Breast epithelium (tissue), 4 donors: ENCODE data around the gene DDX31. TPM values are rescaled to one million over a fixed set of nuclear protein-coding genes. Genes with fewer than 3 reads are reported as not detected.

Experiments used
- DNase-seq, 2 donors: peaks; one replicate each; pipeline ENCODE4 v3.0.0-alpha.2; 2019; ENCODE audit warnings: low spot score in 2 of 2
- H3K27ac ChIP-seq, 2 donors: fragments of 200-600 bp; sonication (generic) in 1 of 2; one replicate each; pipeline ENCODE4 v1.5.1; 2016 to 2019; ENCODE audit warnings: mild to moderate bottlenecking in 1 of 2
- H3K27me3 ChIP-seq, 2 donors: fragments of 200-600 bp; sonication (generic) in 1 of 2; one replicate each; pipeline versions ENCODE4 v1.5.1 to v1.6.0; 2017 to 2019; ENCODE audit warnings: control low read depth in 1 of 2, mild to moderate bottlenecking in 1 of 2
- H3K36me3 ChIP-seq: fragments of 200-600 bp; one replicate; pipeline ENCODE4 v1.5.1; 2019
- H3K4me1 ChIP-seq, 2 donors: fragments of 200-600 bp; sonication (generic); one replicate each; pipeline ENCODE4 v1.5.1; 2016 to 2019; ENCODE audit warnings: control low read depth in 1 of 2
- H3K4me3 ChIP-seq, 3 donors: fragments of 200-600 bp; sonication (generic); 1 replicate in 2 of 3; 2 replicates in 1 of 3; pipeline ENCODE4 v1.5.1; 2016 to 2019; ENCODE audit warnings: mild to moderate bottlenecking in 3 of 3, moderate library complexity in 2 of 3
- H3K9me3 ChIP-seq, 2 donors: fragments of 200-600 bp; sonication (generic) in 1 of 2; one replicate each; pipeline ENCODE4 v1.5.1; 2016 to 2019; ENCODE audit warnings: control low read depth in 1 of 2
- POLR2A ChIP-seq: fragments of 450-650 bp; IDR thresholded peaks from one replicate; pipeline ENCODE4 v1.6.1; 2016; ENCODE audit warnings: antibody characterized with exemption, mild to moderate bottlenecking, moderate library complexity
- POLR2AphosphoS5 ChIP-seq, 3 donors: sonication (generic); formaldehyde crosslinking; IDR thresholded peaks; one replicate each; pipeline ENCODE4 v1.6.1; 2017; ENCODE audit warnings: antibody characterized with exemption in 3 of 3
- intact Hi-C: fragments of 100-400 bp; cut with DNase I; formaldehyde crosslinking; loops from one replicate; pipeline ENCODE4 v1.15.1; 2023; ENCODE audit warnings: low total_unique reads
- total RNA-seq, 3 donors: library from RNA; depleted of rRNA; stranded (reverse); fragments of >200 nt; gene quantifications; one replicate each; pipeline ENCODE4 v1.1.0, GENCODE V29; 2016
- TF ChIP-seq, protein P1 (sequence below), 3 donors: fragments of 450-650 bp; IDR thresholded peaks; one replicate each; pipeline ENCODE4 v1.5.1; 2016 to 2017; ENCODE audit warnings: antibody characterized with exemption in 3 of 3, mild to moderate bottlenecking in 3 of 3, moderate library complexity in 3 of 3

The DDX31 gene
- total RNA-seq, 3 donors from 2014 or later: 10.2 to 23.6 (median 19.0) TPM

- TF ChIP-seq, protein P1, sequence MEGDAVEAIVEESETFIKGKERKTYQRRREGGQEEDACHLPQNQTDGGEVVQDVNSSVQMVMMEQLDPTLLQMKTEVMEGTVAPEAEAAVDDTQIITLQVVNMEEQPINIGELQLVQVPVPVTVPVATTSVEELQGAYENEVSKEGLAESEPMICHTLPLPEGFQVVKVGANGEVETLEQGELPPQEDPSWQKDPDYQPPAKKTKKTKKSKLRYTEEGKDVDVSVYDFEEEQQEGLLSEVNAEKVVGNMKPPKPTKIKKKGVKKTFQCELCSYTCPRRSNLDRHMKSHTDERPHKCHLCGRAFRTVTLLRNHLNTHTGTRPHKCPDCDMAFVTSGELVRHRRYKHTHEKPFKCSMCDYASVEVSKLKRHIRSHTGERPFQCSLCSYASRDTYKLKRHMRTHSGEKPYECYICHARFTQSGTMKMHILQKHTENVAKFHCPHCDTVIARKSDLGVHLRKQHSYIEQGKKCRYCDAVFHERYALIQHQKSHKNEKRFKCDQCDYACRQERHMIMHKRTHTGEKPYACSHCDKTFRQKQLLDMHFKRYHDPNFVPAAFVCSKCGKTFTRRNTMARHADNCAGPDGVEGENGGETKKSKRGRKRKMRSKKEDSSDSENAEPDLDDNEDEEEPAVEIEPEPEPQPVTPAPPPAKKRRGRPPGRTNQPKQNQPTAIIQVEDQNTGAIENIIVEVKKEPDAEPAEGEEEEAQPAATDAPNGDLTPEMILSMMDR (IDR thresholded peaks at IDR 0.05): no peak
- TF ChIP-seq POLR2A (no peak), POLR2AphosphoS5 (IDR thresholded peaks at IDR 0.05) (no peak)
- H3K36me3 ChIP-seq: no peaks in the 10 kb centered on the region
Measured at GRCh38 chr9:132637801-132638200, 32.0 kb downstream of the DDX31 start.

DNA sequence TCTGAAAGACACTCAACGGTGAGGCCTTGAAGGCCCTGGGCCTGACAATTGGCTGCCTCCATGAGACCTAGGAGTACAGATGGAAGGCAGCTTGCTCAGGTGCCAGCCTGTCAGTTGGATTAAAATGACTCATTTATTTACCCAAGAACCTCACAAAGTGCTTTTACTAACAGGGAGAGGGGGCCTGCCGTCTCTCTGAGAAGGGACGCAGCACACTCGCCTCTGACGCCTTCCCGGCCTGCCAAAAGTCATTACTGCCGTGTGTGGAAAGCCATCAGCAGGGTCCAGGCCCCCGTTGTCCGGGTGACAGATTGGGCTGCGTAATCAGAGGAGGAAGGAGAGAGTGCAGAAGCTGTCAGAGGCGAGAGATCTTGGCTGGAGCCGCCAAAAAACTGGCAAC, 32.4 kb downstream of the DDX31 start:
- Histone ChIP-seq H3K36me3 (no peaks in the 10 kb centered on the region), H3K4me3 (no peak overlapping the region), H3K9me3 (no peaks in the 10 kb centered on the region), H3K27ac (peak overlapping the region; percentile 65 to 73), H3K27me3 (no peaks in the 10 kb centered on the region), H3K4me1 (peaks cover 0 to 4% of the 10 kb centered on the region in 2 donors)
- intact Hi-C loops: loop anchor here (10.0 kb wide), 1 partner anchor 223 kb away; the partner anchor contains the start of gene CFAP77
- no peak for DNase-seq
- TF ChIP-seq, protein P1 (IDR thresholded peaks at IDR 0.05): no peak
- TF ChIP-seq POLR2A (no peak), POLR2AphosphoS5 (IDR thresholded peaks at IDR 0.05) (no peak)

More at GRCh38 chr9:132637801-132638200, 32.0 kb downstream of the DDX31 start:
- peaks cover 0 to 4% of the 10 kb centered on the region in 2 donors for H3K4me1 ChIP-seq
- H3K9me3 ChIP-seq: no peaks in the 10 kb centered on the region
- intact Hi-C loops: loop anchor here (10.0 kb wide), 1 partner anchor 223 kb away; the partner anchor contains the start of gene CFAP77
- H3K27me3 ChIP-seq: no peaks in the 10 kb centered on the region
- H3K4me3 ChIP-seq: no peak overlapping the region
- DNase-seq: no peak
- peak overlapping the region in 1 of 2 donors; percentile 73 for H3K27ac ChIP-seq

- Histone ChIP-seq H3K36me3 (peaks cover 9% of the 10 kb centered on the region), H3K9me3 (no peaks in the 10 kb centered on the region), H3K4me1 (no peaks in the 10 kb centered on the region), H3K4me3 (no peak overlapping the region), H3K27ac (no peak overlapping the region), H3K27me3 (no peaks in the 10 kb centered on the region)
- TF ChIP-seq POLR2AphosphoS5 (IDR thresholded peaks at IDR 0.05) (no peak), POLR2A (no peak)
- TF ChIP-seq, protein P1 (IDR thresholded peaks at IDR 0.05): no peak
- intact Hi-C loops: loop anchor here (10.0 kb wide), 1 partner anchor 220 kb away; the partner anchor contains the start of gene CFAP77
- DNase-seq: no peak
Measured at GRCh38 chr9:132634327-132634726, 35.5 kb downstream of the DDX31 start.

- Histone ChIP-seq H3K4me1 (no peaks in the 10 kb centered on the region), H3K4me3 (no peak overlapping the region), H3K36me3 (peaks cover 17% of the 10 kb centered on the region)
Measured at GRCh38 chr9:132632413-132633129, 37.2 kb downstream of the DDX31 start.

More at GRCh38 chr9:132632413-132633129, 37.2 kb downstream of the DDX31 start:
- no peak for DNase-seq
- no peak overlapping the region for H3K27ac ChIP-seq
- no peaks in the 10 kb centered on the region for H3K9me3 ChIP-seq
- no peaks in the 10 kb centered on the region for H3K27me3 ChIP-seq
- intact Hi-C loops: loop anchor here (10.0 kb wide), 1 partner anchor 218 kb away; the partner anchor contains the start of gene CFAP77
- no peak for TF ChIP-seq POLR2A
- TF ChIP-seq, protein P1 (IDR thresholded peaks at IDR 0.05): no peak
- no peak for TF ChIP-seq POLR2AphosphoS5 (IDR thresholded peaks at IDR 0.05)
